Measurements from ENCODE around the gene AKR7A2. TPM values are rescaled to one million over a fixed set of nuclear protein-coding genes. Genes with fewer than 3 reads are reported as not detected.

Gene AKR7A2
- total and polyA plus RNA-seq, 9 of the 15 experiments (the other 6 are each of a cell fraction or from before 2014, with no cell fraction given): 2.0 to 78.4 (median 49.4) TPM

GRCh38 chr1:19311931-19312781, at the start of gene AKR7A2, which contains the start of gene SLC66A1 (continued):
- TF ChIP-seq GTF2F1 (IDR thresholded peaks at IDR 0.05; ENCODE audit: low read depth, low read length) (no peak), ARID3B (CRISPR knock-in tag; IDR thresholded peaks at IDR 0.05; ENCODE audit: borderline replicate concordance) (peak; percentile 92; the same call in 1 of the 2 replicates), EZH2 (IDR thresholded peaks at IDR 0.05; ENCODE audit: borderline replicate concordance, low read depth, low read length) (no peak), ZNF644 (tag; IDR thresholded peaks at IDR 0.05; ENCODE audit: low read depth) (no peak), EP300 (IDR thresholded peaks at IDR 0.05; ENCODE audit: low read length) (peak; percentile 45; the same call in 1 of the 2 replicates), ZNF3 (CRISPR knock-in tag; IDR thresholded peaks at IDR 0.05) (no peak), TCF7 (IDR thresholded peaks at IDR 0.05; ENCODE audit: borderline replicate concordance) (no peak; the same call in 1 of the 2 replicates), ZBTB8A (IDR thresholded peaks at IDR 0.05; ENCODE audit: partially characterized antibody) (no peak), ZBTB5 (IDR thresholded peaks at IDR 0.05) (no peak), HMG20B (CRISPR knock-in tag; IDR thresholded peaks at IDR 0.05) (no peak), ZBTB9 (CRISPR knock-in tag; IDR thresholded peaks at IDR 0.05) (peak; percentile 83), CEBPG (CRISPR knock-in tag; IDR thresholded peaks at IDR 0.05) (peak; percentile 33; the same call in 1 of the 2 replicates), CEBPG (tag; conservative IDR thresholded peaks at IDR 0.05 in 1 of 2, IDR thresholded peaks at IDR 0.05 in 1 of 2) (no peak), CGGBP1 (CRISPR knock-in tag; IDR thresholded peaks at IDR 0.05) (no peak), SRSF1 (IDR thresholded peaks at IDR 0.05; ENCODE audit: low read depth, low read length) (no peak)
- TF ChIP-seq, protein P1, sequence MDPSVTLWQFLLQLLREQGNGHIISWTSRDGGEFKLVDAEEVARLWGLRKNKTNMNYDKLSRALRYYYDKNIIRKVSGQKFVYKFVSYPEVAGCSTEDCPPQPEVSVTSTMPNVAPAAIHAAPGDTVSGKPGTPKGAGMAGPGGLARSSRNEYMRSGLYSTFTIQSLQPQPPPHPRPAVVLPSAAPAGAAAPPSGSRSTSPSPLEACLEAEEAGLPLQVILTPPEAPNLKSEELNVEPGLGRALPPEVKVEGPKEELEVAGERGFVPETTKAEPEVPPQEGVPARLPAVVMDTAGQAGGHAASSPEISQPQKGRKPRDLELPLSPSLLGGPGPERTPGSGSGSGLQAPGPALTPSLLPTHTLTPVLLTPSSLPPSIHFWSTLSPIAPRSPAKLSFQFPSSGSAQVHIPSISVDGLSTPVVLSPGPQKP (CRISPR knock-in tag; IDR thresholded peaks at IDR 0.05): no peak
- TF ChIP-seq, protein P2, sequence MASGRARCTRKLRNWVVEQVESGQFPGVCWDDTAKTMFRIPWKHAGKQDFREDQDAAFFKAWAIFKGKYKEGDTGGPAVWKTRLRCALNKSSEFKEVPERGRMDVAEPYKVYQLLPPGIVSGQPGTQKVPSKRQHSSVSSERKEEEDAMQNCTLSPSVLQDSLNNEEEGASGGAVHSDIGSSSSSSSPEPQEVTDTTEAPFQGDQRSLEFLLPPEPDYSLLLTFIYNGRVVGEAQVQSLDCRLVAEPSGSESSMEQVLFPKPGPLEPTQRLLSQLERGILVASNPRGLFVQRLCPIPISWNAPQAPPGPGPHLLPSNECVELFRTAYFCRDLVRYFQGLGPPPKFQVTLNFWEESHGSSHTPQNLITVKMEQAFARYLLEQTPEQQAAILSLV (tag; IDR thresholded peaks at IDR 0.05): no peak
- TF ChIP-seq, protein P3, sequence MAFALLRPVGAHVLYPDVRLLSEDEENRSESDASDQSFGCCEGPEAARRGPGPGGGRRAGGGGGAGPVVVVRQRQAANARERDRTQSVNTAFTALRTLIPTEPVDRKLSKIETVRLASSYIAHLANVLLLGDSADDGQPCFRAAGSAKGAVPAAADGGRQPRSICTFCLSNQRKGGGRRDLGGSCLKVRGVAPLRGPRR (CRISPR knock-in tag; IDR thresholded peaks at IDR 0.05): no peak

Data from K562 (cell line).